Brain microvascular endothelial cell (primary cell): Measurements from ENCODE around the gene RTN4.

Experiments used
- DNase-seq: peaks from one replicate; pipeline ENCODE4 v3.0.0-alpha.2; 2020
- H3K27ac ChIP-seq: fragments of 250-450 bp; sonication (Bioruptor Pico); 2 replicates; pipeline ENCODE4 v1.5.1; 2020; ENCODE audit warnings: mild to moderate bottlenecking, moderate library complexity
- H3K27me3 ChIP-seq: fragments of 250-450 bp; sonication (Bioruptor Pico); replicated peaks from 2 replicates; pipeline ENCODE4 v1.5.1; 2020; ENCODE audit warnings: mild to moderate bottlenecking
- H3K36me3 ChIP-seq: fragments of 250-450 bp; sonication (Bioruptor Pico); replicated peaks from 2 replicates; pipeline ENCODE4 v1.5.1; 2020; ENCODE audit warnings: mild to moderate bottlenecking
- H3K4me3 ChIP-seq: 2 replicates; pipeline ENCODE4 v1.5.1; 2011; ENCODE audit warnings: low read depth, mild to moderate bottlenecking, control low read depth, low read length, moderate library complexity
- CTCF ChIP-seq: IDR thresholded peaks from 2 replicates; pipeline ENCODE4 v1.5.1; 2011; ENCODE audit warnings: low read depth, mild to moderate bottlenecking, moderate library complexity, low read length, control low read depth, inconsistent platforms; ENCODE audit errors: missing control alignments
- in situ Hi-C: cut with HindIII; loops from 2 replicates; pipeline ENCODE4 v1.10.0; 2017; ENCODE audit warnings: low sequenced_read_pairs, low pct_ligation_motif_present

RTN4 gene

GRCh38 chr2:54947136-54947535, 103.1 kb downstream of the RTN4 start:
- Histone ChIP-seq H3K27ac (no peak overlapping the region), H3K36me3 (no peaks in the 10 kb centered on the region), H3K27me3 (no peaks in the 10 kb centered on the region), H3K4me3 (no peak overlapping the region)
- no peak for TF ChIP-seq CTCF
- DNase-seq: no peak
- in situ Hi-C loops: no loop called here

- Histone ChIP-seq H3K4me3 (no peak overlapping the region), H3K27ac (no peak overlapping the region), H3K36me3 (no peaks in the 10 kb centered on the region), H3K27me3 (no peaks in the 10 kb centered on the region)
- DNase-seq: no peak
- no peak for TF ChIP-seq CTCF
- in situ Hi-C loops: no loop called here
Measured at GRCh38 chr2:54946220-54946805, 103.9 kb downstream of the RTN4 start.

- no peak overlapping the region for H3K27ac ChIP-seq
- DNase-seq: no peak
- no peak overlapping the region for H3K4me3 ChIP-seq
- in situ Hi-C loops: no loop called here
- H3K36me3 ChIP-seq: no peaks in the 10 kb centered on the region
- no peak for TF ChIP-seq CTCF
- no peaks in the 10 kb centered on the region for H3K27me3 ChIP-seq
Measured at GRCh38 chr2:54945391-54946219, 104.6 kb downstream of the RTN4 start.

GRCh38 chr2:54944724-54945326, 105.4 kb downstream of the RTN4 start:
- Histone ChIP-seq H3K36me3 (no peaks in the 10 kb centered on the region), H3K27me3 (no peaks in the 10 kb centered on the region), H3K4me3 (no peak overlapping the region), H3K27ac (no peak overlapping the region)
- no peak for DNase-seq
- in situ Hi-C loops: no loop called here
- no peak for TF ChIP-seq CTCF

- Histone ChIP-seq H3K27me3 (no peaks in the 10 kb centered on the region), H3K27ac (no peak overlapping the region), H3K36me3 (no peaks in the 10 kb centered on the region), H3K4me3 (no peak overlapping the region)
- no peak for TF ChIP-seq CTCF
- no peak for DNase-seq
- in situ Hi-C loops: no loop called here
Measured at GRCh38 chr2:54942373-54942772, 107.9 kb downstream of the RTN4 start.
